ENCODE data around the gene MAK. TPM values are rescaled to one million over a fixed set of nuclear protein-coding genes. Genes with fewer than 3 reads are reported as not detected.
"Not testable (repeated sequence)": the region's sequence is repeated elsewhere in the genome, so short reads cannot be mapped to it uniquely, and the experiment has no call there.

Gene MAK
- total RNA-seq, 2 experiments from 2014 or later: 0.47 to 0.73 TPM

- H3K27me3 ChIP-seq (ENCODE audit: control insufficient read depth in 1 of 2, insufficient read depth in 2 of 2, low read length in 2 of 2): peaks cover 13 to 16% of the 10 kb centered on the region in 2 experiments
- no peak overlapping the region for H3K4me3 ChIP-seq (ENCODE audit: low read length)
- no peaks in the 10 kb centered on the region for H3K36me3 ChIP-seq (ENCODE audit: insufficient read depth, low read length)
- no peak for TF ChIP-seq CTCF (IDR thresholded peaks at IDR 0.05)
- Mint-ChIP-seq H3K4me1 (ENCODE audit: low read depth) (no peaks in the 10 kb centered on the region), H3K27me3 (peaks cover 21% of the 10 kb centered on the region), H3K36me3 (ENCODE audit: low read depth) (no peaks in the 10 kb centered on the region), H3K9me3 (peaks cover 8% of the 10 kb centered on the region), H3K27ac (no peak overlapping the region), H3K4me3 (no peak overlapping the region)
- peaks cover 3 to 11% of the 10 kb centered on the region in 2 experiments for H3K9me3 ChIP-seq (ENCODE audit: control insufficient read depth in 1 of 2, insufficient read depth in 1 of 2, low read length in 2 of 2)
- intact Hi-C loops (cut with DNase I, micrococcal nuclease): loop anchor here in 1 of 2 experiments (10.0 kb wide), 1 partner anchor 427 kb away; no protein-coding TSS in a partner anchor
- no peaks in the 10 kb centered on the region for H3K4me1 ChIP-seq (ENCODE audit: insufficient read depth, low read length)
- ATAC-seq (ENCODE audit: poor library complexity): no peak
- ChIA-PET POLR2A (no interaction called here), CTCF (no interaction called here)
- no peak for DNase-seq
- no peak overlapping the region for H3K27ac ChIP-seq (ENCODE audit: low read depth in 1 of 2, low read length in 2 of 2)
Observed at GRCh38 chr6:10831609-10832008, 6.7 kb downstream of the MAK start.

GRCh38 chr6:10824819-10825218 is 13.5 kb downstream of the MAK start:
- H3K4me1 ChIP-seq (ENCODE audit: insufficient read depth, low read length): no peaks in the 10 kb centered on the region
- Mint-ChIP-seq H3K27me3 (no peaks in the 10 kb centered on the region), H3K27ac (no peak overlapping the region), H3K9me3 (no peaks in the 10 kb centered on the region), H3K4me1 (ENCODE audit: low read depth) (no peaks in the 10 kb centered on the region), H3K36me3 (ENCODE audit: low read depth) (no peaks in the 10 kb centered on the region), H3K4me3 (no peak overlapping the region)
- TF ChIP-seq CTCF (IDR thresholded peaks at IDR 0.05): no peak
- H3K27me3 ChIP-seq (ENCODE audit: control insufficient read depth in 1 of 2, insufficient read depth in 2 of 2, low read length in 2 of 2): no peaks in the 10 kb centered on the region
- ChIA-PET CTCF (no interaction called here), POLR2A (no interaction called here)
- ATAC-seq (ENCODE audit: poor library complexity) (no peak), DNase-seq (no peak)
- H3K4me3 ChIP-seq (ENCODE audit: low read length): no peak overlapping the region
- intact Hi-C loops (cut with DNase I, micrococcal nuclease): no loop called here
- no peaks in the 10 kb centered on the region for H3K36me3 ChIP-seq (ENCODE audit: insufficient read depth, low read length)
- no peaks in the 10 kb centered on the region for H3K9me3 ChIP-seq (ENCODE audit: control insufficient read depth in 1 of 2, insufficient read depth in 1 of 2, low read length in 2 of 2)
- no peak overlapping the region for H3K27ac ChIP-seq (ENCODE audit: low read depth in 1 of 2, low read length in 2 of 2)

GRCh38 chr6:10824297-10824696 is 14.0 kb downstream of the MAK start:
- no peaks in the 10 kb centered on the region for H3K9me3 Mint-ChIP-seq
- no peaks in the 10 kb centered on the region for H3K4me1 Mint-ChIP-seq (ENCODE audit: low read depth)
- Histone ChIP-seq H3K27me3 (ENCODE audit: control insufficient read depth in 1 of 2, insufficient read depth in 2 of 2, low read length in 2 of 2) (no peaks in the 10 kb centered on the region), H3K4me3 (ENCODE audit: low read length) (no peak overlapping the region), H3K36me3 (ENCODE audit: insufficient read depth, low read length) (no peaks in the 10 kb centered on the region), H3K9me3 (ENCODE audit: control insufficient read depth in 1 of 2, insufficient read depth in 1 of 2, low read length in 2 of 2) (no peaks in the 10 kb centered on the region), H3K4me1 (ENCODE audit: insufficient read depth, low read length) (no peaks in the 10 kb centered on the region), H3K27ac (ENCODE audit: low read depth in 1 of 2, low read length in 2 of 2) (no peak overlapping the region)
- no peaks in the 10 kb centered on the region for H3K27me3 Mint-ChIP-seq
- no peak overlapping the region for H3K4me3 Mint-ChIP-seq
- ATAC-seq (ENCODE audit: poor library complexity): no peak
- intact Hi-C loops (cut with DNase I, micrococcal nuclease): no loop called here
- no peak overlapping the region for H3K27ac Mint-ChIP-seq
- no peak for DNase-seq
- H3K36me3 Mint-ChIP-seq (ENCODE audit: low read depth): no peaks in the 10 kb centered on the region
- TF ChIP-seq CTCF (IDR thresholded peaks at IDR 0.05): no peak
- ChIA-PET CTCF (no interaction called here), POLR2A (no interaction called here)

- CTCF ChIA-PET; POLR2A ChIA-PET; H3K36me3 Mint-ChIP-seq (ENCODE audit: low read depth); H3K27me3 ChIP-seq (ENCODE audit: control insufficient read depth in 1 of 2, insufficient read depth in 2 of 2, low read length in 2 of 2); H3K27me3 Mint-ChIP-seq; H3K27ac Mint-ChIP-seq; H3K9me3 ChIP-seq (ENCODE audit: control insufficient read depth in 1 of 2, insufficient read depth in 1 of 2, low read length in 2 of 2); ATAC-seq (ENCODE audit: poor library complexity); H3K4me3 ChIP-seq (ENCODE audit: low read length); H3K4me1 ChIP-seq (ENCODE audit: insufficient read depth, low read length); H3K4me3 Mint-ChIP-seq; H3K27ac ChIP-seq (ENCODE audit: low read depth in 1 of 2, low read length in 2 of 2); DNase-seq; H3K36me3 ChIP-seq (ENCODE audit: insufficient read depth, low read length); H3K9me3 Mint-ChIP-seq; intact Hi-C loops (cut with DNase I, micrococcal nuclease); H3K4me1 Mint-ChIP-seq (ENCODE audit: low read depth): not testable (repeated sequence)
Observed at GRCh38 chr6:10814176-10814575, 24.2 kb downstream of the MAK start.
